CD8-positive, alpha-beta memory T cell (primary cell): ENCODE results near the gene PRSS21. TPM values are rescaled to one million over a fixed set of nuclear protein-coding genes. Genes with fewer than 3 reads are reported as not detected.
A peak's percentile ranks its signal among the peaks of the same experiment; 100 is the strongest.

Source experiments
- CTCF ChIA-PET: fragments of 350-600 bp; sonication (Branson Sonifier 250); formaldehyde crosslinking; loops from one replicate; lab custom pipeline; 2021; ENCODE audit warnings: antibody characterized with exemption; lab: Charles Lee
- POLR2A ChIA-PET: fragments of 350-600 bp; sonication (Branson Sonifier 250); formaldehyde crosslinking; loops from one replicate; lab custom pipeline; 2021; ENCODE audit warnings: antibody characterized with exemption; lab: Charles Lee
- DNase-seq, 5 donors: peaks; one replicate each; pipeline versions ENCODE4 v3.0.0 to v3.0.0-alpha.2; 2020 to 2022; ENCODE audit warnings: mixed read lengths in 1 of 5
- H3K27ac ChIP-seq: one replicate; pipeline ENCODE4 v1.7.0; 2013; ENCODE audit warnings: low read depth, mild to moderate bottlenecking, low read length, moderate library complexity
- H3K27me3 ChIP-seq: 2 replicates; pipeline ENCODE4 v1.7.0; 2013; ENCODE audit warnings: low read length, mild to moderate bottlenecking; ENCODE audit not compliant: insufficient read depth, poor library complexity, severe bottlenecking
- H3K36me3 ChIP-seq: 2 replicates; pipeline ENCODE4 v1.7.0; 2013; ENCODE audit warnings: mild to moderate bottlenecking, low read length, moderate library complexity; ENCODE audit not compliant: insufficient read depth
- H3K4me1 ChIP-seq: 2 replicates; pipeline ENCODE4 v1.7.0; 2013; ENCODE audit warnings: mild to moderate bottlenecking, low read length, moderate library complexity; ENCODE audit not compliant: insufficient read depth
- H3K4me3 ChIP-seq: 2 replicates; pipeline ENCODE4 v1.7.0; 2013; ENCODE audit warnings: mild to moderate bottlenecking, low read length
- H3K9me3 ChIP-seq: 2 replicates; pipeline ENCODE4 v1.7.0; 2013; ENCODE audit warnings: mild to moderate bottlenecking, low read length
- H3K27ac Mint-ChIP-seq, 8 donors: one replicate each; pipeline ENCODE4 v1.8.0; 2020 to 2021; ENCODE audit warnings: mixed read lengths in 8 of 8, mild to moderate bottlenecking in 6 of 8, inconsistent platforms in 3 of 8, moderate library complexity in 3 of 8
- H3K27me3 Mint-ChIP-seq, 2 donors: one replicate each; pipeline ENCODE4 v1.8.0; 2020 to 2021; ENCODE audit warnings: mixed read lengths in 2 of 2, mild to moderate bottlenecking in 1 of 2, moderate library complexity in 1 of 2
- H3K36me3 Mint-ChIP-seq, 3 donors: one replicate each; pipeline ENCODE4 v1.8.0; 2020 to 2021; ENCODE audit warnings: mixed read lengths in 3 of 3, inconsistent platforms in 1 of 3, mild to moderate bottlenecking in 1 of 3
- H3K4me1 Mint-ChIP-seq, 3 donors: one replicate each; pipeline ENCODE4 v1.8.0; 2020 to 2021; ENCODE audit warnings: mixed read lengths in 3 of 3, inconsistent platforms in 1 of 3, mild to moderate bottlenecking in 1 of 3
- H3K4me3 Mint-ChIP-seq, 7 donors: one replicate each; pipeline ENCODE4 v1.8.0; 2020 to 2021; ENCODE audit warnings: mixed read lengths in 7 of 7, mild to moderate bottlenecking in 6 of 7, moderate library complexity in 4 of 7, inconsistent platforms in 2 of 7
- H3K9me3 Mint-ChIP-seq, 5 donors: one replicate each; pipeline ENCODE4 v1.8.0; 2020 to 2022; ENCODE audit warnings: mixed read lengths in 5 of 5, mild to moderate bottlenecking in 3 of 5, moderate library complexity in 2 of 5, inconsistent platforms in 1 of 5
- polyA plus RNA-seq: library from polyadenylated mRNA; unstranded; fragments of 300-500 nt; fragmentation: Illumina TruSeq; gene quantifications from one replicate; pipeline ENCODE4 v1.2.3, GENCODE V29; 2021
- total RNA-seq, 2 experiments: library from RNA; stranded (reverse); gene quantifications; one replicate each; pipeline ENCODE4 v1.2.3, GENCODE V29; 2021

Gene PRSS21
- total and polyA plus RNA-seq, 3 experiments from 2014 or later: 8.8 to 13.6 (median 9.2) TPM

DNA sequence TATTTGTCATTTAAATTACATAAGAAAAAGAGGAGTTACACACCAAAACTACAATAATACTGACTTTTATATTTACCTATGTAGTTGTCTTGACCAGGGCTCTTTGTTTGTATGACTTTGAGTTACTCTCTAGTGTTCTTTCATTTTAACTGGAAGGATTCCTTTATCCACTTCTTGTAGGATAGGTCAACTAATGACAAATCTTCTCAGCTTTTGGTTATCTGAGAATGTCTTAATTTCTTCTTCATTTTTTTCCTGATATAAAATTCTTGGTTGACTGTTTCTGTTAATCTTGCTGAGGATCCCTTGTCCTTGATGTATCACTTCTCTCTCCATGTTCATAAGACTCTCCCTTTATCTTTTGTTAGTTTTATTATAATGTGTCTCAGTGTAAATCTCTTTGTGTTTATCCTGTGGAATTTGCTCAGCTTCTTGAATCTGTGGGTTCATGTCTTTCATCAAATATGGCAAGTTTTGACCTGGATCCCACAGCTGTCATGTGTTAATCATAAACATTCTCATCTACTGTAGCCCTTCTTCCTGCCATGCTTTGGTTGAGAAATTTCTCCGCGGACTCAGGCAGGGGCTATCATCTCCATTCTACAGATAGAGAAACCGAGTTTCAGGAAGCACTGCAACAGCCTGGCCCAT is 13.4 kb upstream of the PRSS21 start:
- H3K27ac ChIP-seq: no peak overlapping the region
- DNase-seq: no peak
- ChIA-PET POLR2A (no interaction called here), CTCF (no interaction called here)
- H3K9me3 ChIP-seq: no peaks in the 10 kb centered on the region
- no peak overlapping the region for H3K4me3 ChIP-seq
- no peaks in the 10 kb centered on the region for H3K36me3 ChIP-seq
- peaks cover 9 to 33% of the 10 kb centered on the region in 2 donors for H3K27me3 Mint-ChIP-seq
- H3K4me3 Mint-ChIP-seq: peak overlapping the region in 1 of 7 donors; percentile 63
- H3K9me3 Mint-ChIP-seq: peaks cover 0 to 8% (median 4%) of the 10 kb centered on the region in 5 donors
- H3K4me1 Mint-ChIP-seq: no peaks in the 10 kb centered on the region
- H3K4me1 ChIP-seq: no peaks in the 10 kb centered on the region
- no peak overlapping the region for H3K27ac Mint-ChIP-seq
- H3K27me3 ChIP-seq: no peaks in the 10 kb centered on the region
- no peaks in the 10 kb centered on the region for H3K36me3 Mint-ChIP-seq

DNA sequence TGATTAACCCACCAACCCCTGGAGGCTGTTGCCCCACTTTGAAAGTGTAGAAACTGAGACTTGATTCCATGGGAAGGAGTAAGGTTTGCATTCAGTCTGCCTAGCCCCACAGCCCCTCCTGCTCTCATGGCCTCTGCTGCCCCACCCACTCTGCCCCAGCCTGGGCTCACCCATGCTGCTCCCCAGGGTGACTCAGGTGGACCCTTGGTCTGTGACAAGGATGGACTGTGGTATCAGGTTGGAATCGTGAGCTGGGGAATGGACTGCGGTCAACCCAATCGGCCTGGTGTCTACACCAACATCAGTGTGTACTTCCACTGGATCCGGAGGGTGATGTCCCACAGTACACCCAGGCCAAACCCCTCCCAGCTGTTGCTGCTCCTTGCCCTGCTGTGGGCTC is 12.3 kb upstream of the PRSS21 start:
- Mint-ChIP-seq H3K4me1 (no peaks in the 10 kb centered on the region), H3K27me3 (peaks cover 10 to 41% of the 10 kb centered on the region in 2 donors), H3K27ac (no peak overlapping the region), H3K9me3 (peaks cover 3 to 10% (median 4%) of the 10 kb centered on the region in 5 donors), H3K4me3 (no peak overlapping the region), H3K36me3 (peaks cover 0 to 6% (median 0%) of the 10 kb centered on the region in 3 donors)
- H3K4me3 ChIP-seq: no peak overlapping the region
- POLR2A ChIA-PET: no interaction called here
- H3K36me3 ChIP-seq: no peaks in the 10 kb centered on the region
- peak in 1 of 5 donors; percentile 32 for DNase-seq
- H3K27ac ChIP-seq: no peak overlapping the region
- no peaks in the 10 kb centered on the region for H3K4me1 ChIP-seq
- no peaks in the 10 kb centered on the region for H3K27me3 ChIP-seq
- H3K9me3 ChIP-seq: no peaks in the 10 kb centered on the region
- CTCF ChIA-PET: no interaction called here

DNA sequence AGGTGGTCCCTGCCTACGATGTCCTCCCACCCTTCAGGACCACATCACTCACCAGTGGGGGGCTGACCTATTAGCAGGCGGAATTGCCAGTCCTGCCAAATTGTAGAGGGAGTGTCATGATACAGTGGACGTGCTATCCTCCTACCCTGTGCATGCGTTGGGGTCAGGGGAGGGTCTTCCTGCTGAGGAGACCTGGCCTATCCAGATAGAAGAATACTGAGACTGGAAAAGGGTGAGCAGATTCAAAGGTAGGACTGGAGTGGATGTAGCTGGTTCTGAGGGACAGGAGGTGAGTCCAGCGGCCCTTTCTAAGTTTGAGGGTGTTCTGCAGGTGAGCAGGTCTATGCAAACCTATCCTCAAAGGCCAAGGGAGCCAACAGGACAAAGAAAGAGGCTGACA is 10.8 kb upstream of the PRSS21 start:
- no peaks in the 10 kb centered on the region for H3K27me3 ChIP-seq
- ChIA-PET CTCF (no interaction called here), POLR2A (interaction anchor here (0.7 kb wide), 1 partner anchor 60 kb away, joined by 3 read pairs; no protein-coding TSS in a partner anchor)
- H3K4me3 Mint-ChIP-seq: no peak overlapping the region
- H3K27me3 Mint-ChIP-seq: peaks cover 13 to 48% of the 10 kb centered on the region in 2 donors
- H3K27ac Mint-ChIP-seq: no peak overlapping the region
- H3K36me3 Mint-ChIP-seq: peaks cover 0 to 6% (median 2%) of the 10 kb centered on the region in 3 donors
- H3K4me3 ChIP-seq: no peak overlapping the region
- H3K27ac ChIP-seq: no peak overlapping the region
- peaks cover 3 to 10% (median 4%) of the 10 kb centered on the region in 5 donors for H3K9me3 Mint-ChIP-seq
- peak in 1 of 5 donors; percentile 6 for DNase-seq
- no peaks in the 10 kb centered on the region for H3K36me3 ChIP-seq
- no peaks in the 10 kb centered on the region for H3K4me1 ChIP-seq
- H3K4me1 Mint-ChIP-seq: no peaks in the 10 kb centered on the region
- H3K9me3 ChIP-seq: no peaks in the 10 kb centered on the region

DNA sequence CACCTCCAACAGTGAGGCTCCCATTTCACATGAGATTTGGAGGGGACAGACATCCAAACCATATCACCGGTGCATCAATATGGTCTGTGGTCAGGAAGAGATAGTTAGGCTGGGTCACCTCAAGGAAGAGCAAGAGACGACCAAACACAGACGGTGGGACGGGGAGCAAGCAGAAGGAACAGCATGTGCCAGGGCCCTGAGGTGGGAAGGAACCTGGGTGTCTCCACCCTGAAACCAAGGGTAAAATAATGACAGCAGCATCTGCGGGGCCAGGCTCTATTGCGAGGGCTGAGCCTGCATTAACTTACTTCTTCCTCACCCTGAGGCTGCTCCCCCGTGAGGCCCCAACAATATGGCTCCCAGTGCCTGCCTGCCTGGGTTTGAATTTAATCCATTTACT is 8.9 kb upstream of the PRSS21 start:
- POLR2A ChIA-PET: no interaction called here
- no peaks in the 10 kb centered on the region for H3K4me1 Mint-ChIP-seq
- peak in 1 of 5 donors; percentile 15 for DNase-seq

DNA sequence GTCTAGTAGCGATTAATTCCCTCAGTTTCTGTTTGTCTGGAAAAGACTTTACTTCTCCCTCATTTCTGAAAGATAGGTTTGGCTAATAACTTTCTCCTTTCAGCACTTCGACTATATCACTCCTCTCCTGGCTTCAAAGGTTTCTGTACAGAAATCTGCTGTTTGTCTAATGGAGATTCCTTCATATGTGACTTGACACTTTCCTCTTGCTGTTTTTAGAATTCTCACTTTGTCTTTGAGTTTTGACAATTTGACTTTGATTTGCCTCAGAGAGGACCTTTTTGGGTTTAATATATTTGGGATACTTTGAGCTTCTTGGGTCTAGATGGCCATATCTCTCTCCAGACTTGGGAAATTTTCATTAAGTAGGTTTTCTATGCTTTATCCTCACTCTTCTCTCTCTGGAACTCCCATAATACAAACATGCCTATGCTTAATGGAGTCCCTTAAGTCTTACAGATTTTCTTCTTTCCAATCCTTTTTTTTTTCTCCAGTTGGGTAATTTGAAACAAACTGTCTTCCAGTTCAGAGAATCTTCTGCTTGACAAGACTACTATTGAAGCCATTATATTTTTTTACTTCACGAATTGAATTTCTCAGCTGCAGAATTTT is 7.8 kb upstream of the PRSS21 start:
- POLR2A ChIA-PET: no interaction called here
- Mint-ChIP-seq H3K9me3 (peaks cover 0 to 3% (median 2%) of the 10 kb centered on the region in 5 donors), H3K27me3 (peaks cover 13 to 58% of the 10 kb centered on the region in 2 donors), H3K36me3 (peaks cover 0 to 6% (median 2%) of the 10 kb centered on the region in 3 donors), H3K4me3 (no peak overlapping the region), H3K4me1 (no peaks in the 10 kb centered on the region), H3K27ac (no peak overlapping the region)
- Histone ChIP-seq H3K27me3 (peaks cover 8% of the 10 kb centered on the region), H3K27ac (no peak overlapping the region), H3K4me3 (no peak overlapping the region), H3K36me3 (no peaks in the 10 kb centered on the region), H3K9me3 (no peaks in the 10 kb centered on the region), H3K4me1 (no peaks in the 10 kb centered on the region)
- CTCF ChIA-PET: no interaction called here
- no peak for DNase-seq

More for the DNA sequence above, 8.9 kb upstream of the PRSS21 start:
- no peaks in the 10 kb centered on the region for H3K36me3 ChIP-seq
- H3K27me3 Mint-ChIP-seq: peaks cover 13 to 55% of the 10 kb centered on the region in 2 donors
- H3K27ac Mint-ChIP-seq: peak overlapping the region in 1 of 8 donors; percentile 36
- H3K4me3 Mint-ChIP-seq: no peak overlapping the region
- peaks cover 3 to 10% (median 4%) of the 10 kb centered on the region in 5 donors for H3K9me3 Mint-ChIP-seq
- H3K27me3 ChIP-seq: peaks cover 8% of the 10 kb centered on the region
- H3K4me1 ChIP-seq: no peaks in the 10 kb centered on the region
- peaks cover 0 to 6% (median 2%) of the 10 kb centered on the region in 3 donors for H3K36me3 Mint-ChIP-seq
- H3K4me3 ChIP-seq: no peak overlapping the region
- CTCF ChIA-PET: no interaction called here
- H3K9me3 ChIP-seq: no peaks in the 10 kb centered on the region
- no peak overlapping the region for H3K27ac ChIP-seq

DNA sequence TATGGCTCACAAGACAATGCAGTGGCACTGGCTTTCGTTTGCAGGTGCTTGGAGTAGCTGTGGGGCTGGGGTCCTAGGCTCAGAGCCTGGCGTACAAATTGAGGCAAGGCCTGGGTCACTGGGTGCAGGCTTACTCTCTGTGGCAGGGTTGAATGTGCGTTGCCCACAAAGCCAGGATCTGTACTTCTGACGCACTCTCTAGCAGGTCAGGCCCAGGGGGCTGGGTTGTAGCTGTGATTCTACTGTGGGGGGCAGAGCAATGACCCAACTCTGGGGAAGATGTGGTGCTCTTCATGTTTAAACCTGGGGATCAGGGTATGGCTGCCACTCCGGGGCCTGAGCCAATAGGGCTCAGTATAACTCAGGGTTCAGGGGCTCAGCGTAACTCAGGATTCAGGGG is 6.4 kb upstream of the PRSS21 start:
- ChIA-PET CTCF (no interaction called here), POLR2A (no interaction called here)
- Histone ChIP-seq H3K27me3 (peaks cover 8% of the 10 kb centered on the region), H3K27ac (no peak overlapping the region), H3K4me3 (no peak overlapping the region), H3K36me3 (no peaks in the 10 kb centered on the region), H3K4me1 (no peaks in the 10 kb centered on the region), H3K9me3 (no peaks in the 10 kb centered on the region)
- H3K36me3 Mint-ChIP-seq: peaks cover 0 to 6% (median 2%) of the 10 kb centered on the region in 3 donors
- H3K4me1 Mint-ChIP-seq: no peaks in the 10 kb centered on the region
- no peak overlapping the region for H3K27ac Mint-ChIP-seq
- H3K9me3 Mint-ChIP-seq: peaks cover 0 to 3% (median 0%) of the 10 kb centered on the region in 5 donors
- H3K4me3 Mint-ChIP-seq: no peak overlapping the region
- DNase-seq: peak in 1 of 5 donors; percentile 9
- peaks cover 9 to 53% of the 10 kb centered on the region in 2 donors for H3K27me3 Mint-ChIP-seq

DNA sequence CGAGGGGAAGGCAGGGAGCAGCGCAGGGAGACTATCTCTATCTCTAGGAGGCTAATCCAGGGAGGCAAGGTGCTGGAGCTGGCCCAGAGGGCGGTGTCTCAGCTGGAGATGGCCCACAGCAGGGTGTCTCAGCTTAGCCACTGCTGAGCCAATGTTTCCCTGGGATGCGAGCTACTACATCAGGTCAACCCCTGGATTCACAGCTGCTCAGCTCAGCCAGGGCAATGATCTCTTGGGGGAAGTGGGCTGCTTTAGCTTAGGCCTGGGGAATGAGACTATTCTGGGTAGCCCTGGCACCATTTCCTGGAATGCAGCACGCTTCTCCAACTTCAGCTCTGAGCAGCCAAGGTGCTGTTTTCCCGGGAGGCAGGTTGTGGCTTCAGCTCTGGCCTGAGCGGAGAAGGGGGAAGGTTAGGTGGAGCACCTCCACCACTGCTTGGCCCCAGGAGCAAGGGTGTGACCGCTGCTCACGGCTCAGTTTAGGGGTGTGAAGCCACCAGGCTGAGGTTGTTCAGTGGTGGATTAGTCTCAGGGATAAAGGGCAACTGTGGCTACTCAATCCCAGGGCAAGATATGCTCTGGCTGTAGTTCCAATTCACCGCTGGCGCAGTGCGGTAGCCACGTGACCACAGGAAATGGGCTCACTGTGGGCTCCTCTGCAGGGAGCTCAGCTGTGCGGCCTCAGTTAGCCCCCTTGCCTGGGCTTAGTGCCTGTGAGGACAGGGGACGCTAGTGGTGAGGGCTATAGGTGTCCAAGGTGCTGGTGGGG is 5.2 kb upstream of the PRSS21 start:
- H3K4me1 ChIP-seq: no peaks in the 10 kb centered on the region
- Mint-ChIP-seq H3K27ac (no peak overlapping the region), H3K27me3 (peaks cover 9 to 44% of the 10 kb centered on the region in 2 donors), H3K9me3 (peaks cover 0 to 3% (median 0%) of the 10 kb centered on the region in 5 donors), H3K36me3 (peaks cover 0 to 6% (median 2%) of the 10 kb centered on the region in 3 donors), H3K4me1 (no peaks in the 10 kb centered on the region), H3K4me3 (no peak overlapping the region)
- H3K9me3 ChIP-seq: no peaks in the 10 kb centered on the region
- peak in 1 of 5 donors; percentile 38 for DNase-seq
- H3K27ac ChIP-seq: no peak overlapping the region
- ChIA-PET POLR2A (interaction anchor here (0.5 kb wide), 1 partner anchor 39 kb away, joined by 3 read pairs; no protein-coding TSS in a partner anchor), CTCF (interaction anchor here (1.1 kb wide), 1 partner anchor 11 kb away, joined by 3 read pairs; no protein-coding TSS in a partner anchor)
- no peaks in the 10 kb centered on the region for H3K36me3 ChIP-seq
- H3K4me3 ChIP-seq: no peak overlapping the region
- peaks cover 8% of the 10 kb centered on the region for H3K27me3 ChIP-seq
